ENCODE results near the gene TCERG1. TPM values are rescaled to one million over a fixed set of nuclear protein-coding genes. Genes with fewer than 3 reads are reported as not detected.
A peak's percentile ranks its signal among the peaks of the same experiment; 100 is the strongest.

The TCERG1 gene
- total RNA-seq, 1 donor: 42.0 TPM

DNA sequence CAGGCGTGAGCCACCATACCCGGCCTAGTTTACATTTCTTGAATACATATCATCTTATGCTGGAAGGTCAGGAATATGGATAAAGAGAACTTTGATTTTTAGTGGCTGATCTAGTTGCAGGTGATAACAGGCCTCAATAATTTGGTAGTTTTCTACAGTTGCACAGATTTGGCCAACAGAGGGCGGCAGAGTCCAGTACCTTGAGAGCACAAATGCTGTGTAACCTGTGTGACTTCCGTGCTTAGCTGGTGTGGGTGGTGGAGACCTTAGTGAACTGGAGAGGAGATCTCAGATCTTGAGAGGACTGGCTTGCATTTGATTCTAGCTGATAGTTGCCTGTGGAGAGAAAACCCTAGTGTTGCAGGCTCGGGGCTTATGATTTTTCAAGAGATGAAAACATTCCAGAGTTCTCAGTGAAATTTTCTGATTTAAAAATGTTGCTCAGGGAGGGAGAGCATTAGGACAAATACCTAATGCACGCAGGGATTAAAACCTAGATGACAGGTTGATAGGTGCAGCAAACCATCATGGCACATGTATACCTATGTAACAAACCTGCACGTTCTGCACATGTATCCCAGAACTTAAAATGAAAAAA is 86.2 kb downstream of the TCERG1 start:
- Histone ChIP-seq H3K9me3 (ENCODE audit: low read depth, low read length) (no peaks in the 10 kb centered on the region), H3K27ac (ENCODE audit: low read depth, low read length) (no peak overlapping the region), H3K4me1 (ENCODE audit: insufficient read depth, low read length) (no peaks in the 10 kb centered on the region), H3K79me2 (ENCODE audit: insufficient read depth, low read length) (no peaks in the 10 kb centered on the region), H2AFZ (ENCODE audit: low read length) (peak overlapping the region; percentile 59), H3K4me2 (ENCODE audit: insufficient read depth, low read length) (no peak overlapping the region), H3K4me3 (ENCODE audit: insufficient read depth, low read length) (no peak overlapping the region), H3K27me3 (ENCODE audit: insufficient read depth, low read length) (no peaks in the 10 kb centered on the region), H3K36me3 (ENCODE audit: insufficient read depth, low read length) (no peaks in the 10 kb centered on the region), H4K20me1 (ENCODE audit: insufficient read depth, low read length) (no peaks in the 10 kb centered on the region)
- peak; percentile 53 for DNase-seq (ENCODE audit: insufficient read length, low spot score, missing footprints)
- peak; percentile 88 for TF ChIP-seq CTCF (IDR thresholded peaks at IDR 0.05; ENCODE audit: extremely low read depth, low read depth, low read length)

DNA sequence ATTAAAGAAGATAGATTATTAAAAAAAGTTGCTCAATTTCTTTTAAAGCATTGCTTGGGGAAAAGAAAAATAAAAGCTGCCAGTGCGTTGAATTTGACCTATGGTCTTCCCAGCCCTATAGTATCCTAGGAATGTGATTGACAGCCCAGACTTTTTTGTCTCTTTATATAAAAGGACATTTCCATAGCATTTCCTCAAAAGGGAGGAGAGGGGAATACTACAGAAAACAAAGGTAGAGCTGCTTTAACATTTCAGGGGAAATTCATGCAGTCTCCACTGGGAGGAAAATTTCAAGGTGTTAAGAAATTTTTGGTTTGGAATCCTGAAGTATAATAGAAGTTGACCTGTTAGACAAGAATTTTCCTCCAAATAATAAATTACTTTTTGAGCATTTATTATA is 86.7 kb downstream of the TCERG1 start:
- no peak for TF ChIP-seq CTCF (IDR thresholded peaks at IDR 0.05; ENCODE audit: extremely low read depth, low read depth, low read length)
- no peak overlapping the region for H3K4me3 ChIP-seq (ENCODE audit: insufficient read depth, low read length)

GRCh38 chr5:146538432-146538831 is 91.3 kb downstream of the TCERG1 start:
- no peaks in the 10 kb centered on the region for H3K27me3 ChIP-seq (ENCODE audit: insufficient read depth, low read length)
- no peaks in the 10 kb centered on the region for H3K79me2 ChIP-seq (ENCODE audit: insufficient read depth, low read length)
- DNase-seq (ENCODE audit: insufficient read length, low spot score, missing footprints): no peak
- TF ChIP-seq CTCF (IDR thresholded peaks at IDR 0.05; ENCODE audit: extremely low read depth, low read depth, low read length): no peak
- H3K27ac ChIP-seq (ENCODE audit: low read depth, low read length): no peak overlapping the region
- H3K4me3 ChIP-seq (ENCODE audit: insufficient read depth, low read length): no peak overlapping the region
- H3K4me1 ChIP-seq (ENCODE audit: insufficient read depth, low read length): no peaks in the 10 kb centered on the region
- H3K36me3 ChIP-seq (ENCODE audit: insufficient read depth, low read length): no peaks in the 10 kb centered on the region
- no peak overlapping the region for H2AFZ ChIP-seq (ENCODE audit: low read length)
- no peak overlapping the region for H3K4me2 ChIP-seq (ENCODE audit: insufficient read depth, low read length)
- H3K9me3 ChIP-seq (ENCODE audit: low read depth, low read length): no peaks in the 10 kb centered on the region
- no peaks in the 10 kb centered on the region for H4K20me1 ChIP-seq (ENCODE audit: insufficient read depth, low read length)

More for the DNA sequence above, 86.7 kb downstream of the TCERG1 start:
- no peaks in the 10 kb centered on the region for H3K36me3 ChIP-seq (ENCODE audit: insufficient read depth, low read length)
- H3K79me2 ChIP-seq (ENCODE audit: insufficient read depth, low read length): no peaks in the 10 kb centered on the region
- H3K4me1 ChIP-seq (ENCODE audit: insufficient read depth, low read length): no peaks in the 10 kb centered on the region
- no peak overlapping the region for H3K4me2 ChIP-seq (ENCODE audit: insufficient read depth, low read length)
- H3K9me3 ChIP-seq (ENCODE audit: low read depth, low read length): no peaks in the 10 kb centered on the region
- no peaks in the 10 kb centered on the region for H4K20me1 ChIP-seq (ENCODE audit: insufficient read depth, low read length)
- H2AFZ ChIP-seq (ENCODE audit: low read length): no peak overlapping the region
- no peak overlapping the region for H3K27ac ChIP-seq (ENCODE audit: low read depth, low read length)
- no peak for DNase-seq (ENCODE audit: insufficient read length, low spot score, missing footprints)
- H3K27me3 ChIP-seq (ENCODE audit: insufficient read depth, low read length): no peaks in the 10 kb centered on the region

DNA sequence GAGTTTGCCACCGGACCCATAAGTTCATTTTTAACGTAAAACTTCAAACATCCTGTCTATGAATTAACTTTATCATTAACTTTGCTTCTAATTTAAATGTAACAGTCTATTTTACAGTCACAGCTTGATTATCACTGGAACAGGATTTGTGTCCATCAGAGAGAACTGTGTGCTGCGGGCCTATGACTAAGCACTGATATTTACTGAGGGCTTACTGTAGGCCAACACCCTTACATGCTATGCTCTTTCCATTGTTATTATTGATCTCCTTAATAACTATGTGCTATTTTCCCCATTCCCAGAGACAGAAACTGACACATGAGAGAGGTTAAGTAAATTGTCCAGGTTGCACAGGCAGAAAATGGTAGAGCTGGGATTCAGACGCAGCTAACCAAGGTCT is 92.8 kb downstream of the TCERG1 start:
- Histone ChIP-seq H3K4me3 (ENCODE audit: insufficient read depth, low read length) (no peak overlapping the region), H3K79me2 (ENCODE audit: insufficient read depth, low read length) (no peaks in the 10 kb centered on the region), H3K4me2 (ENCODE audit: insufficient read depth, low read length) (no peak overlapping the region), H3K36me3 (ENCODE audit: insufficient read depth, low read length) (no peaks in the 10 kb centered on the region), H2AFZ (ENCODE audit: low read length) (no peak overlapping the region), H3K4me1 (ENCODE audit: insufficient read depth, low read length) (no peaks in the 10 kb centered on the region), H3K27ac (ENCODE audit: low read depth, low read length) (no peak overlapping the region), H3K9me3 (ENCODE audit: low read depth, low read length) (no peaks in the 10 kb centered on the region), H4K20me1 (ENCODE audit: insufficient read depth, low read length) (no peaks in the 10 kb centered on the region), H3K27me3 (ENCODE audit: insufficient read depth, low read length) (no peaks in the 10 kb centered on the region)
- no peak for TF ChIP-seq CTCF (IDR thresholded peaks at IDR 0.05; ENCODE audit: extremely low read depth, low read depth, low read length)
- no peak for DNase-seq (ENCODE audit: insufficient read length, low spot score, missing footprints)
